HG02678 (cell line): ENCODE measurements around the gene IMMP2L.

Experiments
- ATAC-seq: cut with Tn5 transposase; IDR thresholded peaks from one replicate; pipeline ENCODE4 v1.9.1; 2021; ENCODE audit warnings: mild to moderate bottlenecking, moderate library complexity; ENCODE audit not compliant: unreplicated experiment

IMMP2L gene

GRCh38 chr7:110897538-110897937 lies 664.8 kb downstream of the IMMP2L start:
- ATAC-seq: no peak

- no peak for ATAC-seq
Observed at GRCh38 chr7:110894111-110894510, 668.2 kb downstream of the IMMP2L start.

DNA sequence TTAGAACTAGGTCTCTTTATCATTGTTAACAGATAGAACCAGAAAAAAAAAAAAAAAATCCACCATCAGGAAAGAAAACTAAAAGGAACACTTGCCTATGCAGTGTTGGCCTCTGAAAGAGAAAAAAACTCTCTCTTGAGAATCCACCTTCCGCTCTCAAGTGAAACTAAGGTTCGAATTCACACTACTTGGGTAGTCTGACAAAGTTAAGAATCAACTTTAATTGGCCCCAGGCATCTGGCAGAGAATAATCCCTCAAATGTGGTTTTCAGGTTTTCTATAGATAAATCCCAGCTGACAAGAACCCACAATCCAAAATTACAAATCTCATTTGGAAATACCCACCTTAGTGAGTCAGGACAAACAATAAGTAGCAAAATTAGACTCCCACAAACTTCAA lies 671.1 kb downstream of the IMMP2L start:
- ATAC-seq: no peak

DNA sequence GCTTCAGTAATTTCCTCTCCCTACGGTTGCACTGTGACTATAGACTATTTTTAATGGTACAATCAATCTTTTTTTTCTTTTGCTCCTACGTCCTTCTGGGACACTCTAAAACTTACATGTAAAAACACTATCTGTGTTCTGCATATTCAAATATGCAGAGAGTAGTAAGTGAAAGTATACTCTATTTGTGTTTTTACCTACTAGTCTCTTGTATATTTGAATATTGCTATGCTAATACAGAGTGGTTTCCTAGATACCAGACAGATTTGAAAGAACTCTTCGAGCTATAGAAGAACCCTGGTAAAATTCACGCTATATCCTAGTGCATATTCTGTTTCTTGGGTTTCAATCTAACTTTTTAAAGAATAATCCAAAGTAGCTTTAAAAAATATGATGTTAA lies 672.2 kb downstream of the IMMP2L start:
- ATAC-seq: no peak

- ATAC-seq: no peak
Observed at GRCh38 chr7:110889335-110889734, 673.0 kb downstream of the IMMP2L start.

DNA sequence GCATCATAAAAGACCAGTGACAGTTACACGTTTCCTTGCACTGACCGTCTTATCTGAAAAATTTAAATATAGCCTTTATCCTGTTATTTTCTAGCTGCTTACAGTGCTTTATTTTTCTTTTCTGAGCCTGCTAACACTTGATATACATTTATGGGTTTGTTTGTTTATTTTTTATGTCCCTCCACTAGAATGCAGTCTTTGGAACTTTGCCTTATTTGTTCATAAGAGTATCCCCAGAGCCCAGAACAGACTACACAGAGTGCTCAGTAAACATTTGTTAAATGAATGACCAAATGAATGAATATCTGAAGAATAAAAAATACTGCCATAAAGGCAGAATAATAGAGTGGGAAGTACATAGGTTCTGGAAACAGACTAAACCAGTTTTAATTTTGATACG lies 673.7 kb downstream of the IMMP2L start:
- ATAC-seq: no peak

- no peak for ATAC-seq
Observed at GRCh38 chr7:110885474-110885873, 676.8 kb downstream of the IMMP2L start.

DNA sequence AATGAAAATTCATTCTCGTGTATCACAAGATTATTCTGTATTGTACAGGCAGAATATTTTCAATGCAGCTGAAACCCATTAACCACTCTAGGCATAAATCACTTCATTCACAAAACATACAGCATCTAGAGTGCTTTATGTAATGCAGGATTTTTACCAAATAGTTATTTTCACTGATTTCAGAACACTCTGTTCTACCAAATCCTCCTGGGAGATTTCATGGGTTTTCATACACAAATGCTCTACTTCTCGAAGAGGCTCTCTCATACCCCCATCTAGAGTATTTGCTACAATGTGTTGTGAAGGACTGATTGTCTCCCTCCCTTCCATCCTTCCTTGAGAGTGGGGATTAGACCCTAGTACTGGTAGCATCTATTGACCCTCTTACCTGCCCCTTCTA lies 680.6 kb downstream of the IMMP2L start:
- ATAC-seq: no peak

DNA sequence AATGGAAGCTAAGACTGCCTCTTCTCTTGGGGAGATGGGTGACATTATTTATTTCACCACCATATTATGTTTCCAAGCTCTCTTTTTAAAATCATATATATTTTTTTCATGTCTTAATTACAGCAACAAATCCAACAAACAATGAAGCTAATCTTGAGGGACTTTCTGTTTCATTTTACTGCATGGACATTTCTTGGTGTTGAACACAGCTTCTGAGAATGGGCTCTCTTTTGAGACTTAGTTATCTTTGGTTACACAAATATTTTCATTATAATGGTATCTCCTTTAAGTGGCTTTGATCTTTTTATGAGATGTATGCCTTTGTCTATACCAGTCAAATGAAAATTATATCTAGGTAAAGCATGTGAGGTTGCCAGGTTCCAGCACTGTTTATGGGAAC lies 681.3 kb downstream of the IMMP2L start:
- ATAC-seq: no peak

DNA sequence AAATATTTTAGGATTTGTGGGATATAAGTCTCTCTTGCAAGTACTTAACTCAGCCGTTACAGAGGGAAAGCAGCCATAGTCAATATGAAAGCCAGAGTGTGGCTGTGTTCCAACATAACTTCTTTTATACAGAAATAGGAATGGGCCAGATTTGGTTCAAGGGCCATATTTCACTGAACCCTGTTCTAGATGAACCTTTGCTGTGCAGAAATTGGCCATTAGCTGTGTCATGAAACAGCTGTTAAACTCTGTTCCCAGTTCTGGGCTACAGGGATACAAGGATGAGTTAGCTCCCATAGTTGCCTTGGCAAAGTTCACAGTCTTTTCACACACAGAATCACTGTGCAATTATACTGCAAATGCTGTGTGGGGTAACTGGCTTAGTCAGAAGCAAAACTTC lies 685.3 kb downstream of the IMMP2L start:
- no peak for ATAC-seq

DNA sequence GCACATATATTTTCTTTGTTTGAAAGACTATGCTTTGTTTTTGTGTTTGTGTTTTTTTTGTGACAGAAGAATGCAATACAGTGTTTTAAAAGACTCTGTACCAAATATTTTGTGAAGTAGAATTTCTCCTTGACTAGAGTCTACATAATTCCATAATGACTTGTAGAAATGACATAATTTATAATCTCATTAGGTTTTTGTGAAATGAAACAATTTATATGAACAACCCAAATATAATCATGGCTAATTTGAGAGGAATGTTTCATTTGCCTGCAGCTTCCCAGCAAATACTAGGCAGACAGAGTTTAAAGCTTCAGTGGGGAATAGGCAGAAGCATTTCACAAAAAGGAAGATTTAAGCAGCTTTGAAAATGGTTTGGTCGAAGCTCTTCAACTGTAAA lies 686.9 kb downstream of the IMMP2L start:
- ATAC-seq: no peak

DNA sequence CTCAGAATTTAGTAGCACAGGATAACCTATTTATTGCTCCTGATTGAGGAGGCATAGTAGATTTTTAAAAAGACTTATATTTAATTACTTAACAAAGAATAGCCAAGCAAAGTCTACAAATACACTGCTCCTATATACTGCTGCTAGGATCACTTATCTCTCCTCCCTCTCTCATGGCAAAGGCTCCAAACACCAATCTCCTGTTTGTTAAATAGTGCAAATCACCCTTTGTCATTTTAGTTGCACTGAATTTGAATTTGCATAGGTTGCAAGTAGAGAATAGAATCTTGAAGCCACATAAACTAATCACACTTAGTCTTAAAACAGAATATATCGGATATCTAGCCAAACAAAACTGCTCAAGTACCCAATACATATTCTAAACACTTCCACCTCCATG lies 690.4 kb downstream of the IMMP2L start:
- no peak for ATAC-seq

DNA sequence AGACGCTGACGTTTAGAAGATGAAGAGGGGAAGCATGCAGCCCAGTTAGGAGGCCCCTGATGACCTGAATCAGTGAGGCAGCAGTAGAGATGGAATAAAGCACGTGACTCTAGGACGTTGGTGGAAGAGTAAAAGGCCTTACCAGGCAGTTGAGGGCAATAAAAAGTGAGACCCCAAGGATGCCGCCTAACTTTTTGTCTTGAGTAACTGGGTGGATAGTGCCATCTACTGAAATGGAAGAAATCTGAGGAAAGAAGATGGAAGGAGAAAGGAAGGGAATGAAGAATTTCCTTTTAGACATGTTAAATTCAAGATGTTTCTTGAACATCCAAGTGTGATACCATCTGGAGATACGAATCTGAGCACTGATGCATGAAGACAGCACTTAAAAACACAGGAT lies 691.4 kb downstream of the IMMP2L start:
- ATAC-seq: no peak

GRCh38 chr7:110868458-110868857 lies 693.8 kb downstream of the IMMP2L start:
- ATAC-seq: no peak

- no peak for ATAC-seq
Observed at GRCh38 chr7:110867771-110868170, 694.5 kb downstream of the IMMP2L start.

DNA sequence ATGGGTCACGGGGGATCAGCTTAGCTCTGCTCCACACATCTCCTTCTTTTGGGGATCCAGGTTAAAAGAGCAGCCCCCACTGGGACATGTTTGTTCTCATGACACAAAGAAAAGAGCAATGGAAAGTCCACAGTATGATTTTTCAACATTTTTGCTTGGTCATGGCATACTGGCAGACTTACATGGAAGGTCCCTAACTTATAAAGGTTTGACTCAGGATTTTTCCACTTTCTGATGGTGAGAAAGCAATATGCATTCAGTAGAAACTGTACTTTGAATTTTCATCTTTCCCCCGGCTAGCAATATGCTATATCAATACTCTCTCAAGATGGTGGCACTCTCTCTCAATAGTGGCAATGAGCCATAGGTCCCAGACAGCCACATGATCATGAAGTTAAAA lies 699.0 kb downstream of the IMMP2L start:
- no peak for ATAC-seq

- no peak for ATAC-seq
Observed at GRCh38 chr7:110861163-110861562, 701.1 kb downstream of the IMMP2L start.

DNA sequence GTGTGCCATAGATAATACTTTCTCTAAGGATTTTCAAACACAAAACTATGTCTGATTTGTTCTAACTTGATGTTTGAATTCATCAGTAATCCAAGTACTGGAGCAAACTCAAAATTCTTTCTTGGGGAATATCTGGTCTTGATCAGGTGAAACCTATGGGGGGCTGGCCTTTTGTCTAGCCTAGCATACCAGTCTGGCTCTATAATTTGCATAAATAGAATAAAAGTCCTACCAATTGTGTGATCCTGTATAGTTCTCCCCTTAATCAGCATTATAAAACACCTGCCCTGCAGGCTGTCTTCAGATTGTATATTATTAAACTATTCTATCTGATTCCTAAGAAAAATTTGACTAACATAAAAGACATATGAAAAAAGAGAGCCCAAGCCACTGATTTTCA lies 705.2 kb downstream of the IMMP2L start:
- ATAC-seq: no peak

GRCh38 chr7:110856704-110857103 lies 705.6 kb downstream of the IMMP2L start:
- ATAC-seq: no peak

DNA sequence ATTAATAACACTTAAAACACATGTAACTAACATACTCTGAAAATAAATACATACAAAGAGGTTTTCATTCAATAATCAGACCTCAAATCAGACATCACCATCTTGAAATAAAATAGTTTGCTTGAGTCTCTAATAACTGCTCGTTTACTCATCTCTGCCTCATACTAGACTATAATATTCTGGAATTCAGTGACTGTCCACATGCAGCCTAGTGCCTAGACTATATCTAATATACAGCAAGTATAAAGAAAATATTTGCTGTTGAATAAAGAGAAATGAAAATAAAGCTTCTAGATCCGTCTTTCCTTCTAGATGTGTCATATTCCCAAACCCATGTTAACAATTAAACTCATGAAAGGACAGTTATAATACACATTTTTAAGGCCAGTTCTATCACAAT lies 707.6 kb downstream of the IMMP2L start:
- ATAC-seq: no peak

DNA sequence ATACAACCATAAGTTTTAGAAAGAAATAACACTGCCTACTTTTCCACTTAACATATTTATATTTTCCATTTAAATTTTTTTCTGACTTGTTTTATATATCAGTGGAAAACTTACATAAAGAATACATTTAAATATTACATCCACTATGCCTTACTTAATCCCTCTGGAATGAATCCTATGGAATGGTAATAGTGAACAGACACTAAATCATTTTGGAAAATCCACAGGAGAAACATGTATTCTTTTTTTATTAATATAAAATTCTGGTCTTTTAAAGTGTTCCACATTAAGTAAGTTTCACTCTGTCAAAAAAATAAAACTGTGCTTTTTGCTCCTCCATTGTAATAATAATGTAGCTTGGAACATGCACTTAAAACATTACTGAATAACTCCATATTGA lies 708.1 kb downstream of the IMMP2L start:
- ATAC-seq: no peak

DNA sequence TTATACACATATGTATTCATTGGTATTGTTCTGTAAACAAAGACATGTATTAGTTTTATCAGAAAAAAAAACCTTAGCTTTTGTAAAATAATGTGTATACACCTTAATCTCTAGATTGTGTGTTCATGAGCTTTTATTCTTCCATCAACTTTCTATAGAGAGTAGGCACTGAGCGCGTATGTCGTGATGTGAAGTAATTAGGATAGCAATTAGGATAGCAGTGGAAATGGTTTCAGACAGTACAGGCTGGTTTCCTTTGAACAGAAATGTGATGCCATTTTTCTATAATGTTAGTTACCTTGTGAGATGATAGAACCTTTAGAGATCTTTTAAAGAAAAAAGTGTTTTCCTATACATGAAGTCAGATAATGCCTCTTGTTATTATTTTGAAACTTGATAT lies 709.0 kb downstream of the IMMP2L start:
- no peak for ATAC-seq

DNA sequence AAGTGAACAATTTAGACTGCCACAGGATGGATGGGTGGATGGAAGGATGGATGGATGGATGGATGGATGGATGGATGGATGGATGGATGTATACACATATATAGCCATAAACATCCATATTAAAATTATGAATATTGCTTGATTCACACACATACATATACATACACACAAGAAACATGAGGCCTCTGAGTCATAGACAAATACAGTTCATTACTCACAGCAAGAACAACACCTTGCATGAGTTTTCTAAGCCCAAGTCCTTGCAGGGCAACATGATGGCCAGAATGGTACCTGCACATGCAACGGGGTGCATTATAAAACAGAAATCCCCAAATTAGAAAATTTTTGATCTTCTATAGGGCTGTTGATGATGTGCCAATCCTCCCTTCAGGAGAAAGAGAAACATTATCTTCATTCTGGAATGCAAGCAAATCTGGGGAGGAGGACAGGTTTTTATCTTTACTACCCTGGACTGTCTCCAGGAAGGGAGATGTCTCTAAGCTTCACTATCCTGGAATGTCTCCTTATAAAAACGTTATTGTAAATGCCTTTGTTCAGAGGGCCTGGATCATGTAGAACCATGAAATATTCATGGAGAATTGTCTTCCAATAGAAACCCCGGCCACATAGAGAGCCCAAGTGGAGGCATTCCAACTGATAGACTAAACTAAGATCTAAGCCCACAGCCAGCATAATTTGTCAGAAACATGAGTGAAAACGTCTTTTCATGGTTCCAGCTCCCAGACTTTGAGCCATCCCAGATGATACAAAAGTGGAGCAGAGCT lies 709.9 kb downstream of the IMMP2L start:
- no peak for ATAC-seq
